Vagina (tissue), 2 donors: ENCODE measurements around the gene CRTAP.

Experiments
- CTCF ChIP-seq, 3 experiments: fragments of 450-650 bp in 2 of 3; fragments of 200-600 bp in 1 of 3; sonication (generic) in 1 of 3; IDR thresholded peaks; one replicate each; pipeline ENCODE4 v1.5.1; 2017 to 2019; ENCODE audit warnings: antibody characterized with exemption in 3 of 3, mild to moderate bottlenecking in 2 of 3, moderate library complexity in 2 of 3
- POLR2A ChIP-seq, 2 donors: fragments of 450-650 bp; IDR thresholded peaks; one replicate each; pipeline ENCODE4 v1.6.1; 2017; ENCODE audit warnings: antibody characterized with exemption in 2 of 2, mild to moderate bottlenecking in 2 of 2, moderate library complexity in 2 of 2

GRCh38 chr3:33137691-33138090 lies 23.9 kb downstream of the CRTAP start:
- TF ChIP-seq POLR2A (IDR thresholded peaks at IDR 0.05) (no peak), CTCF (IDR thresholded peaks at IDR 0.05) (no peak)
